B cell (primary cell): ENCODE measurements around the gene CEP112.

Experiments used
- EZH2 ChIP-seq: IDR thresholded peaks from 2 replicates; pipeline ENCODE4 v1.6.1; 2012; ENCODE audit warnings: borderline replicate concordance, low read depth, mild to moderate bottlenecking, moderate library complexity, low read length; ENCODE audit not compliant: insufficient read depth, poor library complexity, severe bottlenecking
- TF ChIP-seq, protein P1 (sequence below): fragments of 200-600 bp; IDR thresholded peaks from one replicate; pipeline ENCODE4 v1.8.0; 2022; ENCODE audit warnings: antibody characterized with exemption, mild to moderate bottlenecking

DNA sequence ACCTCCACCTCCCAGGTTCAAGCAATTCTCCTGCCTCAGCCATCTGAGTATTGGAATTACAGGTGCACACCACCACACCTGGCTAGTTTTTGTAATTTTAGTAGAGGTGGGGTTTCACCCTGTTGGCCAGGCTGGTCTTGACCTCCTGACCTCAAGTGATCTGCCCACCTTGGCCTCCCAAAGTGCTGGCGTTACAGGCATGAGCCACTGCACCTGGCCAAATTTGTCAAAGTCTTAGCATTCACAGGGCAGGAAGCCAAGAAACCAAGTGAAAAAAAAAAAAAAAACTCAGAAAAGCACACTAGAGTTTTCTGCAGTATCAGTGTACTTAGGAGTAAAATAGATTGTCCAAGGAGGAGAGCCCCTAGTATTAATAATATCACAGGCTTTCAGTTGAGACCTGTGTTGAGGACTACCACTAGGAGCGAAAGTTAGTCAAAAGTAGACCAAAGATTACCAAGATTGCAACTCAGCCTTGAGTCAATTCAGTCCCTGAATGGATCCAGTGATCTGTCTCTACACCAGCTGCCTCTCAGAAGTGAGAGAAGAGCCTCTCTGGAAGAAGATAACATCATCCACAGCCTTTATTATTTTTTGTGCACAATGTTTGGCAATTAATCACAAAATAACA lies 159.7 kb downstream of the CEP112 start:
- TF ChIP-seq, protein P1, sequence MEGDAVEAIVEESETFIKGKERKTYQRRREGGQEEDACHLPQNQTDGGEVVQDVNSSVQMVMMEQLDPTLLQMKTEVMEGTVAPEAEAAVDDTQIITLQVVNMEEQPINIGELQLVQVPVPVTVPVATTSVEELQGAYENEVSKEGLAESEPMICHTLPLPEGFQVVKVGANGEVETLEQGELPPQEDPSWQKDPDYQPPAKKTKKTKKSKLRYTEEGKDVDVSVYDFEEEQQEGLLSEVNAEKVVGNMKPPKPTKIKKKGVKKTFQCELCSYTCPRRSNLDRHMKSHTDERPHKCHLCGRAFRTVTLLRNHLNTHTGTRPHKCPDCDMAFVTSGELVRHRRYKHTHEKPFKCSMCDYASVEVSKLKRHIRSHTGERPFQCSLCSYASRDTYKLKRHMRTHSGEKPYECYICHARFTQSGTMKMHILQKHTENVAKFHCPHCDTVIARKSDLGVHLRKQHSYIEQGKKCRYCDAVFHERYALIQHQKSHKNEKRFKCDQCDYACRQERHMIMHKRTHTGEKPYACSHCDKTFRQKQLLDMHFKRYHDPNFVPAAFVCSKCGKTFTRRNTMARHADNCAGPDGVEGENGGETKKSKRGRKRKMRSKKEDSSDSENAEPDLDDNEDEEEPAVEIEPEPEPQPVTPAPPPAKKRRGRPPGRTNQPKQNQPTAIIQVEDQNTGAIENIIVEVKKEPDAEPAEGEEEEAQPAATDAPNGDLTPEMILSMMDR = no peak
- no peak for TF ChIP-seq EZH2
